ENCODE results near the gene OCA2. TPM values are rescaled to one million over a fixed set of nuclear protein-coding genes. Genes with fewer than 3 reads are reported as not detected.

The OCA2 gene
- total and polyA plus RNA-seq, 2 of the 13 experiments (the other 11 are each of a cell fraction or from before 2014, with no cell fraction given) = 0.02 to 0.05 TPM

DNA sequence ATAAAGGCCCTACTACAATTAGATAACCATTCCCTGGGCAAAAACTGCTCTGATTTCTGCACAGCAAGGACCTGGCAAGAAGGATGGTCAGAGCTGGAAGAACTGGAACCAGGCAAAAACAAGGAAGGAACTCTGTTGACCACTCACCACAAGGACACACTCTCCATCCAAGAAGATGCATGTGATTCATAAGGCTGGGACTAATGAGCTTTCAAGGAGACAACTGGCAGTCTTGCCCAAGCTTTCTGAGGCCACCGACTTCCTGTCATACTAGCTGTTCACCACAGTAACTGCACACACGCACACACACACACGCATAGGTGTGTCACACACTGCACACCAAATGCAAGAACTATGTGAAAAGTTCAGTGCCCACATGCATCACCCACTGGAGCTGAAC lies 256.6 kb downstream of the OCA2 start:
- ATAC-seq (no peak), DNase-seq (ENCODE audit: low spot score) (no peak), FAIRE-seq (no peak)
- Histone ChIP-seq H3K36me3 (replicated peaks in 1 of 2; ENCODE audit: control insufficient read depth in 1 of 2, insufficient read depth in 2 of 2, low read length in 2 of 2) (no peaks in the 10 kb centered on the region), H2AFZ (ENCODE audit: low read length) (no peak overlapping the region), H3K27me3 (ENCODE audit: control insufficient read depth in 1 of 2, insufficient read depth in 2 of 2, low read length in 2 of 2) (peaks cover 0 to 10% of the 10 kb centered on the region in 2 experiments; a peak in 2 of 5 replicates), H3K9me3 (ENCODE audit: low read length) (no peaks in the 10 kb centered on the region), H3K4me1 (ENCODE audit: insufficient read depth, low read length) (no peaks in the 10 kb centered on the region), H3K79me2 (ENCODE audit: insufficient read depth, low read length) (no peaks in the 10 kb centered on the region), H3K4me2 (ENCODE audit: low read depth, low read length) (no peak overlapping the region), H3K9ac (ENCODE audit: insufficient read depth, low read depth, low read length) (no peak overlapping the region), H3K4me3 (replicated peaks in 1 of 3; ENCODE audit: insufficient read depth in 1 of 3, low read depth in 2 of 3, low read length in 3 of 3) (no peak overlapping the region), H4K20me1 (ENCODE audit: insufficient read depth, low read length) (no peaks in the 10 kb centered on the region), H3K27ac (ENCODE audit: extremely low read length, insufficient read depth, low read length) (no peak overlapping the region)
- no TSS peak for BruUV-seq (replicated peaks)
- WGBS (ENCODE audit: low lambda C conversion rate) = no CpG with 5 or more reads among the region's 3 CpGs
- CTCF ChIA-PET (ENCODE audit: low intra/inter-chr PET ratio, low total read pairs) = no interaction called here
- in situ Hi-C loops (cut with HindIII; ENCODE audit: extremely low pct_ligation_motif_present, low pct_unique_long_range_greater_than_20kb) (no loop called here), intact Hi-C loops (cut with micrococcal nuclease; ENCODE audit: unreplicated experiment) (no loop called here)
- POLR2A ChIA-PET = no interaction called here
- no peak for TF ChIP-seq PLSCR1 (CRISPR knock-in tag; IDR thresholded peaks at IDR 0.05; ENCODE audit: borderline replicate concordance)
- TF ChIP-seq, protein P1, sequence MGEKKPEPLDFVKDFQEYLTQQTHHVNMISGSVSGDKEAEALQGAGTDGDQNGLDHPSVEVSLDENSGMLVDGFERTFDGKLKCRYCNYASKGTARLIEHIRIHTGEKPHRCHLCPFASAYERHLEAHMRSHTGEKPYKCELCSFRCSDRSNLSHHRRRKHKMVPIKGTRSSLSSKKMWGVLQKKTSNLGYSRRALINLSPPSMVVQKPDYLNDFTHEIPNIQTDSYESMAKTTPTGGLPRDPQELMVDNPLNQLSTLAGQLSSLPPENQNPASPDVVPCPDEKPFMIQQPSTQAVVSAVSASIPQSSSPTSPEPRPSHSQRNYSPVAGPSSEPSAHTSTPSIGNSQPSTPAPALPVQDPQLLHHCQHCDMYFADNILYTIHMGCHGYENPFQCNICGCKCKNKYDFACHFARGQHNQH (CRISPR knock-in tag; IDR thresholded peaks at IDR 0.05) = no peak
- TF ChIP-seq TBX2 (CRISPR knock-in tag; IDR thresholded peaks at IDR 0.05; ENCODE audit: borderline replicate concordance) = no peak
- TF ChIP-seq, protein P2, sequence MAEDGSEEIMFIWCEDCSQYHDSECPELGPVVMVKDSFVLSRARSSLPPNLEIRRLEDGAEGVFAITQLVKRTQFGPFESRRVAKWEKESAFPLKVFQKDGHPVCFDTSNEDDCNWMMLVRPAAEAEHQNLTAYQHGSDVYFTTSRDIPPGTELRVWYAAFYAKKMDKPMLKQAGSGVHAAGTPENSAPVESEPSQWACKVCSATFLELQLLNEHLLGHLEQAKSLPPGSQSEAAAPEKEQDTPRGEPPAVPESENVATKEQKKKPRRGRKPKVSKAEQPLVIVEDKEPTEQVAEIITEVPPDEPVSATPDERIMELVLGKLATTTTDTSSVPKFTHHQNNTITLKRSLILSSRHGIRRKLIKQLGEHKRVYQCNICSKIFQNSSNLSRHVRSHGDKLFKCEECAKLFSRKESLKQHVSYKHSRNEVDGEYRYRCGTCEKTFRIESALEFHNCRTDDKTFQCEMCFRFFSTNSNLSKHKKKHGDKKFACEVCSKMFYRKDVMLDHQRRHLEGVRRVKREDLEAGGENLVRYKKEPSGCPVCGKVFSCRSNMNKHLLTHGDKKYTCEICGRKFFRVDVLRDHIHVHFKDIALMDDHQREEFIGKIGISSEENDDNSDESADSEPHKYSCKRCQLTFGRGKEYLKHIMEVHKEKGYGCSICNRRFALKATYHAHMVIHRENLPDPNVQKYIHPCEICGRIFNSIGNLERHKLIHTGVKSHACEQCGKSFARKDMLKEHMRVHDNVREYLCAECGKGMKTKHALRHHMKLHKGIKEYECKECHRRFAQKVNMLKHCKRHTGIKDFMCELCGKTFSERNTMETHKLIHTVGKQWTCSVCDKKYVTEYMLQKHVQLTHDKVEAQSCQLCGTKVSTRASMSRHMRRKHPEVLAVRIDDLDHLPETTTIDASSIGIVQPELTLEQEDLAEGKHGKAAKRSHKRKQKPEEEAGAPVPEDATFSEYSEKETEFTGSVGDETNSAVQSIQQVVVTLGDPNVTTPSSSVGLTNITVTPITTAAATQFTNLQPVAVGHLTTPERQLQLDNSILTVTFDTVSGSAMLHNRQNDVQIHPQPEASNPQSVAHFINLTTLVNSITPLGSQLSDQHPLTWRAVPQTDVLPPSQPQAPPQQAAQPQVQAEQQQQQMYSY (CRISPR knock-in tag; IDR thresholded peaks at IDR 0.05) = no peak
- no peak for TF ChIP-seq PHF5A (CRISPR knock-in tag; IDR thresholded peaks at IDR 0.05; ENCODE audit: low read depth, unreplicated experiment)
- no peak for TF ChIP-seq POGZ (CRISPR knock-in tag; IDR thresholded peaks at IDR 0.05)
- TF ChIP-seq BRCA1 (CRISPR knock-in tag; IDR thresholded peaks at IDR 0.05) = no peak
- TF ChIP-seq ZNF10 (CRISPR knock-in tag; IDR thresholded peaks at IDR 0.05; ENCODE audit: borderline replicate concordance, low read depth) = no peak
- TF ChIP-seq ZNF816 (CRISPR knock-in tag; IDR thresholded peaks at IDR 0.05; ENCODE audit: borderline replicate concordance) = no peak
- no peak for TF ChIP-seq RCOR2 (CRISPR knock-in tag; IDR thresholded peaks at IDR 0.05)
- no peak for TF ChIP-seq KDM2A (CRISPR knock-in tag; IDR thresholded peaks at IDR 0.05; ENCODE audit: borderline replicate concordance, low read depth)
- TF ChIP-seq ATRX (CRISPR knock-in tag; IDR thresholded peaks at IDR 0.05; ENCODE audit: borderline replicate concordance) = no peak
- TF ChIP-seq HMGXB3 (CRISPR knock-in tag; IDR thresholded peaks at IDR 0.05; ENCODE audit: borderline replicate concordance) = no peak
- TF ChIP-seq IRF9 (CRISPR knock-in tag; IDR thresholded peaks at IDR 0.05; ENCODE audit: borderline replicate concordance) = no peak

All from HepG2 (cell line).